ENCODE data around the gene NPR2. TPM values are rescaled to one million over a fixed set of nuclear protein-coding genes. Genes with fewer than 3 reads are reported as not detected.

Gene NPR2
- total and polyA plus RNA-seq, 2 of the 13 experiments (the other 11 are each of a cell fraction or from before 2014, with no cell fraction given) = 7.4 to 9.4 TPM

- ATAC-seq (peak; percentile 46), FAIRE-seq (peak; percentile 23), DNase-seq (ENCODE audit: low spot score) (no peak)
- Histone ChIP-seq H3K4me2 (ENCODE audit: low read depth, low read length) (peak overlapping the region; percentile 80), H3K4me3 (replicated peaks in 1 of 3; ENCODE audit: insufficient read depth in 1 of 3, low read depth in 2 of 3, low read length in 3 of 3) (peak overlapping the region; percentile 95 to 99 (median 98)), H3K4me1 (ENCODE audit: insufficient read depth, low read length) (peaks cover 36% of the 10 kb centered on the region), H3K27ac (ENCODE audit: extremely low read length, insufficient read depth, low read length) (peak overlapping the region; percentile 89), H2AFZ (ENCODE audit: low read length) (no peak overlapping the region), H3K27me3 (ENCODE audit: control insufficient read depth in 1 of 2, insufficient read depth in 2 of 2, low read length in 2 of 2) (no peaks in the 10 kb centered on the region; a peak in 2 of 5 replicates), H3K9me3 (ENCODE audit: low read length) (no peaks in the 10 kb centered on the region), H3K9ac (ENCODE audit: insufficient read depth, low read depth, low read length) (peak overlapping the region; percentile 94), H4K20me1 (ENCODE audit: insufficient read depth, low read length) (peaks cover 33% of the 10 kb centered on the region), H3K79me2 (ENCODE audit: insufficient read depth, low read length) (peaks cover 39% of the 10 kb centered on the region), H3K36me3 (replicated peaks in 1 of 2; ENCODE audit: control insufficient read depth in 1 of 2, insufficient read depth in 2 of 2, low read length in 2 of 2) (peaks cover 9 to 32% of the 10 kb centered on the region in 2 experiments)
- CTCF ChIA-PET (ENCODE audit: low intra/inter-chr PET ratio, low total read pairs) = no interaction called here
- POLR2A ChIA-PET = interaction anchor here (0.6 to 5.8 kb wide), 10 partner anchors 9 to 102 kb away, joined by 3 to 102 read pairs (median 9); partner anchors contain the start of genes CREB3, HINT2, SPAG8 and TLN1
- no TSS peak for BruUV-seq (replicated peaks)
- WGBS (ENCODE audit: low lambda C conversion rate) = 8% methylated on average over 17 of the region's 19 CpGs
- in situ Hi-C loops (cut with HindIII; ENCODE audit: extremely low pct_ligation_motif_present, low pct_unique_long_range_greater_than_20kb) = no loop called here
- intact Hi-C loops (cut with micrococcal nuclease; ENCODE audit: unreplicated experiment) = loop anchor here (1.0 to 2.0 kb wide), 2 partner anchors 17 to 91 kb away; partner anchors contain the start of genes CCDC107, CREB3, RMRP and TLN1
- no peak for TF ChIP-seq SATB2 (CRISPR knock-in tag; IDR thresholded peaks at IDR 0.05)
- TF ChIP-seq, protein P1, sequence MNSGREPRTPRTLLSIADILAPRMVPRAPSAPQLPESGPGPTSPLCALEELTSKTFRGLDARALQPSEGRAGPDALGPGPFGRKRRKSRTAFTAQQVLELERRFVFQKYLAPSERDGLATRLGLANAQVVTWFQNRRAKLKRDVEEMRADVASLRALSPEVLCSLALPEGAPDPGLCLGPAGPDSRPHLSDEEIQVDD (CRISPR knock-in tag; IDR thresholded peaks at IDR 0.05; ENCODE audit: borderline replicate concordance) = no peak
- no peak for TF ChIP-seq SIX1 (CRISPR knock-in tag; IDR thresholded peaks at IDR 0.05; ENCODE audit: borderline replicate concordance)
- no peak for TF ChIP-seq HCFC1 (IDR thresholded peaks at IDR 0.05; ENCODE audit: low read depth, low read length)
- TF ChIP-seq, protein P2, sequence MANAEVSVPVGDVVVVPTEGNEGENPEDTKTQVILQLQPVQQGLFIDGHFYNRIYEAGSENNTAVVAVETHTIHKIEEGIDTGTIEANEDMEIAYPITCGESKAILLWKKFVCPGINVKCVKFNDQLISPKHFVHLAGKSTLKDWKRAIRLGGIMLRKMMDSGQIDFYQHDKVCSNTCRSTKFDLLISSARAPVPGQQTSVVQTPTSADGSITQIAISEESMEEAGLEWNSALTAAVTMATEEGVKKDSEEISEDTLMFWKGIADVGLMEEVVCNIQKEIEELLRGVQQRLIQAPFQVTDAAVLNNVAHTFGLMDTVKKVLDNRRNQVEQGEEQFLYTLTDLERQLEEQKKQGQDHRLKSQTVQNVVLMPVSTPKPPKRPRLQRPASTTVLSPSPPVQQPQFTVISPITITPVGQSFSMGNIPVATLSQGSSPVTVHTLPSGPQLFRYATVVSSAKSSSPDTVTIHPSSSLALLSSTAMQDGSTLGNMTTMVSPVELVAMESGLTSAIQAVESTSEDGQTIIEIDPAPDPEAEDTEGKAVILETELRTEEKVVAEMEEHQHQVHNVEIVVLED (CRISPR knock-in tag; IDR thresholded peaks at IDR 0.05; ENCODE audit: borderline replicate concordance) = no peak
- no peak for TF ChIP-seq FOSL2 (CRISPR knock-in tag; IDR thresholded peaks at IDR 0.05)
- no peak for TF ChIP-seq U2AF1 (optimal IDR thresholded peaks at IDR 0.05; ENCODE audit: low read depth, low read length)
- TF ChIP-seq ZBTB1 (CRISPR knock-in tag; IDR thresholded peaks at IDR 0.05; ENCODE audit: borderline replicate concordance) = no peak
- no peak for TF ChIP-seq ZNF10 (CRISPR knock-in tag; IDR thresholded peaks at IDR 0.05; ENCODE audit: borderline replicate concordance, low read depth)
- TF ChIP-seq, protein P3, sequence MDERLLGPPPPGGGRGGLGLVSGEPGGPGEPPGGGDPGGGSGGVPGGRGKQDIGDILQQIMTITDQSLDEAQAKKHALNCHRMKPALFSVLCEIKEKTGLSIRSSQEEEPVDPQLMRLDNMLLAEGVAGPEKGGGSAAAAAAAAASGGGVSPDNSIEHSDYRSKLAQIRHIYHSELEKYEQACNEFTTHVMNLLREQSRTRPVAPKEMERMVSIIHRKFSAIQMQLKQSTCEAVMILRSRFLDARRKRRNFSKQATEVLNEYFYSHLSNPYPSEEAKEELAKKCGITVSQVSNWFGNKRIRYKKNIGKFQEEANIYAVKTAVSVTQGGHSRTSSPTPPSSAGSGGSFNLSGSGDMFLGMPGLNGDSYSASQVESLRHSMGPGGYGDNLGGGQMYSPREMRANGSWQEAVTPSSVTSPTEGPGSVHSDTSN (CRISPR knock-in tag; IDR thresholded peaks at IDR 0.05) = no peak
- no peak for TF ChIP-seq ZFP90 (CRISPR knock-in tag; IDR thresholded peaks at IDR 0.05; ENCODE audit: borderline replicate concordance)
- no peak for TF ChIP-seq PHB2 (IDR thresholded peaks at IDR 0.05; ENCODE audit: partially characterized antibody)
- TF ChIP-seq SP2 (CRISPR knock-in tag; IDR thresholded peaks at IDR 0.05) = no peak
- TF ChIP-seq, protein P4, sequence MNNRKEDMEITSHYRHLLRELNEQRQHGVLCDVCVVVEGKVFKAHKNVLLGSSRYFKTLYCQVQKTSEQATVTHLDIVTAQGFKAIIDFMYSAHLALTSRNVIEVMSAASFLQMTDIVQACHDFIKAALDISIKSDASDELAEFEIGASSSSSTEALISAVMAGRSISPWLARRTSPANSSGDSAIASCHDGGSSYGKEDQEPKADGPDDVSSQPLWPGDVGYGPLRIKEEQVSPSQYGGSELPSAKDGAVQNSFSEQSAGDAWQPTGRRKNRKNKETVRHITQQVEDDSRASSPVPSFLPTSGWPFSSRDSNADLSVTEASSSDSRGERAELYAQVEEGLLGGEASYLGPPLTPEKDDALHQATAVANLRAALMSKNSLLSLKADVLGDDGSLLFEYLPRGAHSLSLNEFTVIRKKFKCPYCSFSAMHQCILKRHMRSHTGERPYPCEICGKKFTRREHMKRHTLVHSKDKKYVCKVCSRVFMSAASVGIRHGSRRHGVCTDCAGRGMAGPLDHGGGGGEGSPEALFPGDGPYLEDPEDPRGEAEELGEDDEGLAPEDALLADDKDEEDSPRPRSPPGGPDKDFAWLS (CRISPR knock-in tag; IDR thresholded peaks at IDR 0.05; ENCODE audit: borderline replicate concordance) = no peak; the same call in 1 of the 2 replicates
- TF ChIP-seq, protein P5, sequence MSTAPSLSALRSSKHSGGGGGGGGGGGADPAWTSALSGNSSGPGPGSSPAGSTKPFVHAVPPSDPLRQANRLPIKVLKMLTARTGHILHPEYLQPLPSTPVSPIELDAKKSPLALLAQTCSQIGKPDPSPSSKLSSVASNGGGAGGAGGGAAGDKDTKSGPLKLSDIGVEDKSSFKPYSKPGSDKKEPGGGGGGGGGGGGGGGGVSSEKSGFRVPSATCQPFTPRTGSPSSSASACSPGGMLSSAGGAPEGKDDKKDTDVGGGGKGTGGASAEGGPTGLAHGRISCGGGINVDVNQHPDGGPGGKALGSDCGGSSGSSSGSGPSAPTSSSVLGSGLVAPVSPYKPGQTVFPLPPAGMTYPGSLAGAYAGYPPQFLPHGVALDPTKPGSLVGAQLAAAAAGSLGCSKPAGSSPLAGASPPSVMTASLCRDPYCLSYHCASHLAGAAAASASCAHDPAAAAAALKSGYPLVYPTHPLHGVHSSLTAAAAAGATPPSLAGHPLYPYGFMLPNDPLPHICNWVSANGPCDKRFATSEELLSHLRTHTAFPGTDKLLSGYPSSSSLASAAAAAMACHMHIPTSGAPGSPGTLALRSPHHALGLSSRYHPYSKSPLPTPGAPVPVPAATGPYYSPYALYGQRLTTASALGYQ (CRISPR knock-in tag; IDR thresholded peaks at IDR 0.05) = no peak
- no peak for TF ChIP-seq CHD2 (IDR thresholded peaks at IDR 0.05; ENCODE audit: low read depth, low read length)
- TF ChIP-seq ZNF34 (CRISPR knock-in tag; IDR thresholded peaks at IDR 0.05; ENCODE audit: borderline replicate concordance) = 0 out of 2 replicates have a peak, but pooled peaks have one; percentile 69
Measured at GRCh38 chr9:35749515-35750255, 41.7 kb upstream of the NPR2 start.
